CD4-positive, alpha-beta T cell (primary cell): Measurements from ENCODE around the gene PLEKHO1. TPM values are rescaled to one million over a fixed set of nuclear protein-coding genes. Genes with fewer than 3 reads are reported as not detected.

Experiments
- ATAC-seq: fragments of 200-7000 bp; cut with Tn5 transposase; one replicate; pipeline ENCODE4 v1.10.0; 2022; ENCODE audit warnings: mild to moderate bottlenecking; ENCODE audit not compliant: poor library complexity
- CTCF ChIA-PET: fragments of 350-600 bp; sonication (Branson Sonifier 250); formaldehyde crosslinking; loops from one replicate; lab custom pipeline; 2021; ENCODE audit warnings: antibody characterized with exemption, inconsistent platforms; lab: Charles Lee
- POLR2A ChIA-PET: fragments of 350-600 bp; sonication (Branson Sonifier 250); formaldehyde crosslinking; loops from one replicate; lab custom pipeline; 2021; ENCODE audit warnings: antibody characterized with exemption, inconsistent platforms; lab: Charles Lee
- DNase-seq, 14 experiments: peaks; one replicate each; pipeline ENCODE4 v3.0.0-alpha.2; 2013 to 2020; ENCODE audit warnings: mixed read lengths in 2 of 14
- H3K27ac ChIP-seq, 2 donors: one replicate each; pipeline versions ENCODE4 v1.5.1 to v1.7.0; 2013; ENCODE audit warnings: low read length in 2 of 2, low read depth in 1 of 2, mild to moderate bottlenecking in 1 of 2
- H3K27me3 ChIP-seq, 2 experiments: 1 replicate in 1 of 2; 2 replicates in 1 of 2; pipeline versions ENCODE4 v1.6.1 to v1.7.0; 2013; ENCODE audit warnings: low read length in 2 of 2, control low read depth in 1 of 2, mild to moderate bottlenecking in 1 of 2, moderate library complexity in 1 of 2; ENCODE audit not compliant: insufficient read depth in 2 of 2, control insufficient read depth in 1 of 2
- H3K36me3 ChIP-seq: one replicate; pipeline ENCODE4 v1.6.1; 2013; ENCODE audit warnings: low read length, control low read depth; ENCODE audit not compliant: insufficient read depth
- H3K4me1 ChIP-seq: one replicate; pipeline ENCODE4 v1.6.1; 2013; ENCODE audit warnings: low read length, control low read depth; ENCODE audit not compliant: insufficient read depth
- H3K4me3 ChIP-seq: one replicate; pipeline ENCODE4 v1.5.1; 2013; ENCODE audit warnings: mild to moderate bottlenecking, low read length, moderate library complexity
- H3K9me3 ChIP-seq, 2 experiments: 1 replicate in 1 of 2; 2 replicates in 1 of 2; pipeline versions ENCODE4 v1.6.1 to v1.7.0; 2013; ENCODE audit warnings: low read length in 2 of 2, mild to moderate bottlenecking in 2 of 2, control low read depth in 1 of 2, moderate library complexity in 1 of 2; ENCODE audit not compliant: control insufficient read depth in 1 of 2, insufficient read depth in 1 of 2
- H3K27ac Mint-ChIP-seq: one replicate; pipeline ENCODE4 v1.8.0; 2020; ENCODE audit warnings: mixed read lengths
- H3K27me3 Mint-ChIP-seq: one replicate; pipeline ENCODE4 v1.8.0; 2021; ENCODE audit warnings: mixed read lengths
- H3K36me3 Mint-ChIP-seq: one replicate; pipeline ENCODE4 v1.8.0; 2021; ENCODE audit warnings: low read depth, mixed read lengths
- H3K4me1 Mint-ChIP-seq: one replicate; pipeline ENCODE4 v1.8.0; 2021; ENCODE audit warnings: low read depth, mixed read lengths
- H3K4me3 Mint-ChIP-seq: one replicate; pipeline ENCODE4 v1.8.0; 2020; ENCODE audit warnings: mild to moderate bottlenecking, mixed read lengths
- H3K9me3 Mint-ChIP-seq: one replicate; pipeline ENCODE4 v1.8.0; 2020; ENCODE audit warnings: mixed read lengths
- CTCF ChIP-seq: fragments of 200-600 bp; IDR thresholded peaks from one replicate; pipeline ENCODE4 v1.8.0; 2022; ENCODE audit warnings: antibody characterized with exemption, mild to moderate bottlenecking
- intact Hi-C, 2 experiments: fragments of 100-400 bp; cut with DNase I in 1 of 2; cut with micrococcal nuclease in 1 of 2; formaldehyde crosslinking; loops; one replicate each; pipeline versions ENCODE4 v1.15.1 to v1.9.0; 2023 to 2025; cut with DNase I, micrococcal nuclease
- total RNA-seq, 174 experiments: library from RNA in 2 of 174; stranded (reverse) in 2 of 174; gene quantifications; one replicate each; pipeline ENCODE4 v1.2.3 and lab custom pipeline; 2021 to 2026

PLEKHO1 gene
- total RNA-seq, 2 experiments from 2014 or later = 97.6 to 110 TPM

- ChIA-PET POLR2A (interaction anchor here (0.8 to 3.6 kb wide), 13 partner anchors 10 to 222 kb away, joined by 3 to 104 read pairs (median 6); partner anchors contain the start of genes PLEKHO1 and VPS45), CTCF (interaction anchor here (1.1 to 1.5 kb wide), 2 partner anchors 36 to 78 kb away, joined by 3 read pairs; no protein-coding TSS in a partner anchor)
- no peaks in the 10 kb centered on the region for H3K36me3 ChIP-seq
- peaks cover 3% of the 10 kb centered on the region in 2 experiments for H3K9me3 ChIP-seq
- Mint-ChIP-seq H3K36me3 (peaks cover 35% of the 10 kb centered on the region), H3K4me3 (peak overlapping the region; percentile 88), H3K9me3 (peaks cover 2% of the 10 kb centered on the region), H3K27me3 (no peaks in the 10 kb centered on the region), H3K27ac (peak overlapping the region; percentile 86), H3K4me1 (peaks cover 85% of the 10 kb centered on the region)
- H3K27ac ChIP-seq = peak overlapping the region; percentile 59 to 77
- peak; percentile 57 for ATAC-seq
- H3K4me1 ChIP-seq = peaks cover 49% of the 10 kb centered on the region
- TF ChIP-seq CTCF = no peak
- H3K4me3 ChIP-seq = peak overlapping the region; percentile 58
- peak in 4 of 14 experiments; percentile 11 to 74 (median 58) for DNase-seq
- intact Hi-C loops = loop anchor here (2.0 kb wide), 1 partner anchor 41 kb away; no protein-coding TSS in a partner anchor
- no peaks in the 10 kb centered on the region for H3K27me3 ChIP-seq
Observed at GRCh38 chr1:150109586-150109985, 40.1 kb upstream of the PLEKHO1 start.

DNA sequence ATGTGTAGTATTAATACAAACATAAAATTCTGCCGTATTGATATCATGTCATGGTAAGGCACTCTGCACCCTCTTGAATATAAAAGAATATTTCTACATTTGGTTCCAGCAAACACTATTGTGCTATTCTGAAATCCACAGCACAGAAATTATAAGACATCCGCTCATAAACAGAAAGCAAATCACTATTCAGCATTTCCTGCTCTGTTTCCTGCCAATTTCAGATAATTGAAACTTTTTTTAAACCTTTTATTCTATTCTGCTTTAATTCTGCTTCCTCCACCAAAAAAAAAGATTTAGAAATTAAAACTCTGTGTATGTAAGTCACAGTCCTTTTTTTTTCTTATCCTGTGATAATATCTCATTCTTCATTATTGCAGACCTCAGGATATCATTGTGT lies 39.6 kb upstream of the PLEKHO1 start:
- ATAC-seq (peak; percentile 47), DNase-seq (peak in 3 of 14 experiments; percentile 24 to 73 (median 42))
- Mint-ChIP-seq H3K4me3 (peak overlapping the region; percentile 88), H3K9me3 (peaks cover 4% of the 10 kb centered on the region), H3K27me3 (no peaks in the 10 kb centered on the region), H3K27ac (peak overlapping the region; percentile 86), H3K36me3 (peaks cover 38% of the 10 kb centered on the region), H3K4me1 (peaks cover 80% of the 10 kb centered on the region)
- Histone ChIP-seq H3K4me1 (peaks cover 44% of the 10 kb centered on the region), H3K27ac (peak overlapping the region; percentile 59 to 77), H3K4me3 (peak overlapping the region; percentile 58), H3K36me3 (no peaks in the 10 kb centered on the region), H3K27me3 (no peaks in the 10 kb centered on the region), H3K9me3 (peaks cover 5 to 8% of the 10 kb centered on the region in 2 experiments)
- POLR2A ChIA-PET = interaction anchor here (0.5 to 3.6 kb wide), 15 partner anchors 10 to 223 kb away, joined by 3 to 104 read pairs (median 6); partner anchors contain the start of genes PLEKHO1 and VPS45
- TF ChIP-seq CTCF = no peak
- CTCF ChIA-PET = interaction anchor here (1.1 to 1.5 kb wide), 2 partner anchors 37 to 77 kb away, joined by 3 read pairs; no protein-coding TSS in a partner anchor
- intact Hi-C loops = loop anchor here in 1 of 2 experiments (2.0 kb wide), 1 partner anchor 35 kb away; no protein-coding TSS in a partner anchor

DNA sequence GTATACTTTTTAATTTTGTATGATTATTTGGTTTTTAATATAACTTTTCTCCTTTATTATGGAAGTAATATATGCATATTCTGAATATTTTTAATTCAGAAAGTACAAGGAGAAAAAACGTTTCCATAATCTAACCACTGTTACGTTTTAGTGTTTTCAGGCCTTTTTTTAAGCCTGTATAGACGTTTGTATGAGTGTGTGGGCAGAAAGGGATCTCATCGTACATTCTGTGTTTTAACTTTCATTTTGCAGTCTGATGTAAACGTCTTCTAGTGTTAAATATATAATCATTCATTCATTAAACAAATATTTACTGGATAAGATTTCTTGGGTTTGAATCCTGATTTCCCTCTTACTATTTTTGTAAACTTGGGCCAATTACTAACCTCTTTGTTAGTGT lies 38.0 kb upstream of the PLEKHO1 start:
- Histone ChIP-seq H3K27ac (peak overlapping the region in 1 of 2 donors; percentile 77), H3K9me3 (peaks cover 5 to 8% of the 10 kb centered on the region in 2 experiments), H3K4me1 (peaks cover 37% of the 10 kb centered on the region), H3K4me3 (peak overlapping the region; percentile 58), H3K27me3 (no peaks in the 10 kb centered on the region), H3K36me3 (no peaks in the 10 kb centered on the region)
- Mint-ChIP-seq H3K36me3 (peaks cover 49% of the 10 kb centered on the region), H3K9me3 (peaks cover 8% of the 10 kb centered on the region), H3K27me3 (no peaks in the 10 kb centered on the region), H3K27ac (peak overlapping the region; percentile 86), H3K4me3 (peak overlapping the region; percentile 82), H3K4me1 (peaks cover 70% of the 10 kb centered on the region)
- intact Hi-C loops = loop anchor here in 1 of 2 experiments (2.0 kb wide), 1 partner anchor 37 kb away; no protein-coding TSS in a partner anchor
- peak in 2 of 14 experiments; percentile 15 to 28 for DNase-seq
- ATAC-seq = no peak
- TF ChIP-seq CTCF = no peak
- POLR2A ChIA-PET = interaction anchor here (1.1 to 3.6 kb wide), 5 partner anchors 13 to 124 kb away, joined by 3 to 104 read pairs (median 3); partner anchors contain the start of gene PLEKHO1
- CTCF ChIA-PET = interaction anchor here (0.8 kb wide), 1 partner anchor 54 kb away, joined by 3 read pairs; no protein-coding TSS in a partner anchor
